Left ventricle myocardium inferior (tissue), 1 donor: Measurements from ENCODE around the gene NAV2. TPM values are rescaled to one million over a fixed set of nuclear protein-coding genes. Genes with fewer than 3 reads are reported as not detected.
"Not testable (repeated sequence)": the region's sequence is repeated elsewhere in the genome, so short reads cannot be mapped to it uniquely, and the experiment has no call there.

Source experiments
- DNase-seq: peaks from one replicate; pipeline ENCODE4 v3.0.0-alpha.2; 2020
- H3K27ac ChIP-seq: fragments of 200-600 bp; replicated peaks from 2 replicates; pipeline ENCODE4 v1.8.0; 2021
- H3K27me3 ChIP-seq: fragments of 200-600 bp; 2 replicates; pipeline ENCODE4 v1.8.0; 2021; ENCODE audit warnings: low read depth
- H3K36me3 ChIP-seq: fragments of 200-600 bp; 2 replicates; pipeline ENCODE4 v1.8.0; 2021
- H3K4me1 ChIP-seq: fragments of 200-600 bp; 2 replicates; pipeline ENCODE4 v1.8.0; 2021
- H3K4me3 ChIP-seq: fragments of 200-600 bp; 2 replicates; pipeline ENCODE4 v1.8.0; 2021; ENCODE audit warnings: mild to moderate bottlenecking, moderate library complexity
- H3K9me3 ChIP-seq: fragments of 200-600 bp; replicated peaks from 2 replicates; pipeline ENCODE4 v1.8.0; 2021
- intact Hi-C: fragments of 100-400 bp; cut with micrococcal nuclease; formaldehyde crosslinking; loops from one replicate; pipeline ENCODE4 v1.11.0; 2022
- total RNA-seq: library from RNA; stranded (reverse); fragmentation: NEBNext Ultra II Directional; extraction: Animal tissue kit (Norgen Biotek cat#: 25700); gene quantifications from one replicate; pipeline ENCODE4 v1.2.1, GENCODE V29; 2021
- TF ChIP-seq, protein P1 (sequence below): fragments of 200-600 bp; IDR thresholded peaks from 2 replicates; pipeline ENCODE4 v1.8.0; 2021; ENCODE audit warnings: antibody characterized with exemption, mild to moderate bottlenecking, borderline replicate concordance
- donor health status: DM: no; HTN: yes; CAD: no; lungs with severe emphysema.

NAV2 gene
- total RNA-seq, 1 donor from 2014 or later, result 14.3 TPM

GRCh38 chr11:20000351-20001134 lies 287.9 kb downstream of the NAV2 start:
- Histone ChIP-seq H3K27ac (peak overlapping the region; percentile 81), H3K9me3 (no peaks in the 10 kb centered on the region), H3K4me3 (no peak overlapping the region), H3K4me1 (peaks cover 61% of the 10 kb centered on the region), H3K27me3 (no peaks in the 10 kb centered on the region), H3K36me3 (no peaks in the 10 kb centered on the region)
- DNase-seq, result peak; percentile 51
- TF ChIP-seq, protein P1, sequence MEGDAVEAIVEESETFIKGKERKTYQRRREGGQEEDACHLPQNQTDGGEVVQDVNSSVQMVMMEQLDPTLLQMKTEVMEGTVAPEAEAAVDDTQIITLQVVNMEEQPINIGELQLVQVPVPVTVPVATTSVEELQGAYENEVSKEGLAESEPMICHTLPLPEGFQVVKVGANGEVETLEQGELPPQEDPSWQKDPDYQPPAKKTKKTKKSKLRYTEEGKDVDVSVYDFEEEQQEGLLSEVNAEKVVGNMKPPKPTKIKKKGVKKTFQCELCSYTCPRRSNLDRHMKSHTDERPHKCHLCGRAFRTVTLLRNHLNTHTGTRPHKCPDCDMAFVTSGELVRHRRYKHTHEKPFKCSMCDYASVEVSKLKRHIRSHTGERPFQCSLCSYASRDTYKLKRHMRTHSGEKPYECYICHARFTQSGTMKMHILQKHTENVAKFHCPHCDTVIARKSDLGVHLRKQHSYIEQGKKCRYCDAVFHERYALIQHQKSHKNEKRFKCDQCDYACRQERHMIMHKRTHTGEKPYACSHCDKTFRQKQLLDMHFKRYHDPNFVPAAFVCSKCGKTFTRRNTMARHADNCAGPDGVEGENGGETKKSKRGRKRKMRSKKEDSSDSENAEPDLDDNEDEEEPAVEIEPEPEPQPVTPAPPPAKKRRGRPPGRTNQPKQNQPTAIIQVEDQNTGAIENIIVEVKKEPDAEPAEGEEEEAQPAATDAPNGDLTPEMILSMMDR, result no peak
- intact Hi-C loops, result no loop called here

- Histone ChIP-seq H3K36me3 (no peaks in the 10 kb centered on the region), H3K9me3 (no peaks in the 10 kb centered on the region), H3K27ac (peak overlapping the region; percentile 81), H3K4me1 (peaks cover 60% of the 10 kb centered on the region), H3K27me3 (no peaks in the 10 kb centered on the region), H3K4me3 (no peak overlapping the region)
- no peak for DNase-seq
- TF ChIP-seq, protein P1, result no peak
- intact Hi-C loops, result no loop called here
Observed at GRCh38 chr11:20002312-20003216, 289.9 kb downstream of the NAV2 start.

DNA sequence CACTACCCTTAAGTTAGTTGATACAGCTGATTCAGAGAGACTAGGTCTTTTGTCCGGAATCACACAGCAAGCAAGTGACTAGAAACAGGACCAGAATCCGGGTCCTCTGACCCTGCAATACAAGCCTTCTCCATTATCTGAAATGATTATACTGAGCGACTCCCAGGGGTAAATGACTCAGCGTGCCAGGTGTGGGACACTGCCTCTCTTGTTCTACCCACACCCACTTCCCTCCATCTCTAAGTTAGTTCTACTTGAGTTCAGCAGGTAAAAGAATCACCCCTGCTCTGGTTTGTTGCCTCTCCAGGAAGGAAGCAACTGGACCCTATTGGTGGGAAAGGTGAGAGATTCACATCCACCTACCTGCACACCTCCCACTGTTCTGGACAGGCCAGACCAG lies 290.7 kb downstream of the NAV2 start:
- intact Hi-C loops, result no loop called here
- Histone ChIP-seq H3K27ac (no peak overlapping the region), H3K36me3 (no peaks in the 10 kb centered on the region), H3K9me3 (no peaks in the 10 kb centered on the region), H3K4me3 (no peak overlapping the region), H3K4me1 (peaks cover 68% of the 10 kb centered on the region), H3K27me3 (no peaks in the 10 kb centered on the region)
- TF ChIP-seq, protein P1, result no peak
- no peak for DNase-seq

DNA sequence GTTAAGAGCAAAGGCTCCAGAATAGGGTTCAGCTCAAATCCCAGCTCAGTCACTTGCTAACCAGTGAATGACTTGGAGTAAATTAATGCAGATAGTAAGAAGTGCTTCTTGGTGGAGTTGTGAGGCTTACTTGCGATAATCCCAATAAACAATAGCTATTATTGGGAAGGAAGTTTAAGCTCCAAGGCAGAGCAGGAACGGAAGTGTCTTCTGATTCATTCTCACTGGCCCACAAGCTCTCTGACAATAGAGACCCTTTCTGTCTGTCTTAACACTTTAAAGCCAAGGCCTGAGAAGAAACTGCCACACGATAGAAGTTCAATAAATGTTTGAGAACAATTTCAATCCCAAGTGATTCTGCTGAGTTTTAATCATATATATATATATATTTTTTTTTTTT lies 292.2 kb downstream of the NAV2 start:
- DNase-seq, result no peak
- no peaks in the 10 kb centered on the region for H3K27me3 ChIP-seq
- no peaks in the 10 kb centered on the region for H3K9me3 ChIP-seq
- H3K4me1 ChIP-seq, result peaks cover 74% of the 10 kb centered on the region
- no peaks in the 10 kb centered on the region for H3K36me3 ChIP-seq
- TF ChIP-seq, protein P1, result no peak
- no peak overlapping the region for H3K27ac ChIP-seq
- intact Hi-C loops, result no loop called here
- H3K4me3 ChIP-seq, result no peak overlapping the region

GRCh38 chr11:20005747-20006146 lies 293.1 kb downstream of the NAV2 start:
- no peak overlapping the region for H3K4me3 ChIP-seq
- DNase-seq, result no peak
- H3K36me3 ChIP-seq, result no peaks in the 10 kb centered on the region
- TF ChIP-seq, protein P1, result no peak
- no peaks in the 10 kb centered on the region for H3K27me3 ChIP-seq
- peak overlapping the region; percentile 81 for H3K27ac ChIP-seq
- H3K4me1 ChIP-seq, result peaks cover 65% of the 10 kb centered on the region
- no peaks in the 10 kb centered on the region for H3K9me3 ChIP-seq
- intact Hi-C loops, result no loop called here

DNA sequence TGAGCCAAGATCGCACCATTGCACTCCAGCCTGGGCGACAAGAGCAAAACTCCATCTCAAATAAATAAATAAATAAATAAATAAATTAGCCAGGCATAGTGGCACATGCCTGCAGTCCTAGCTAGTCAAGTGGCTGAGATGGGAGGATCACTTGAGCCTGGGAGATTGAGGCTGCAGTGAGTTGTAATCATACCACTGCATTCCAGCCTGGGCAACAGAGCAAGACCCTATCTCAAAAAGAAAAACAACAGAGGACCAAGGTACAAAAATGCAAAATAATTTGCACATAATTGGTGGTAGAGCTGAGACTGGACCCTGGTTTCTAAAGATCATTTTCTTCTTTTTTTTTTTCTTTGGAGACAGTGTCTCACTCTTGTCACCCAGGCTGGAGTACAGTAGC lies 294.0 kb downstream of the NAV2 start:
- H3K36me3 ChIP-seq, DNase-seq, intact Hi-C loops, H3K27me3 ChIP-seq, H3K9me3 ChIP-seq, H3K4me3 ChIP-seq: not testable (repeated sequence)
- Histone ChIP-seq H3K27ac (peak overlapping the region; percentile 81), H3K4me1 (peaks cover 57% of the 10 kb centered on the region)
